ENCODE measurements around the gene BIN2.

The BIN2 gene

DNA sequence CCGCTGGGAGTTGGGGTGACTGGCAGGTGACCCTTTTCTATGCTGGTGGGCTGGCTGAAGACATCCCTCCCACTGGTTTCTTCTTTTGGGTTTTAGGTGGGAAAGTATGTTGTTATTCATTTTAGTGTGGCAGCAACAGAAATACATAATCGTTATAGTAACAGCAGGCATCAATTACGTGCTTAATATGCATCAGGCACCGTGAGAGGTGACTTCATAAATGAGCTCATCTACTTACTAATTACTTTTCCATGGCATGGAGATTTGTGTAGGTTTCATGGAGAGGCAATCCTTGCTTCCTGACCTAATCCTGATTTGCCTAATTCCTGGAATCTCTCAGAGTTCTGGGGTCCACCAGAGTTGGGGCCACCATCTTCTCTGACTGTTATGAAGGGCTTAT, 35.9 kb upstream of the BIN2 start:
- TF ChIP-seq GATA2 (IDR thresholded peaks at IDR 0.05; ENCODE audit: low read depth, low read length) (no peak), GATA3 (IDR thresholded peaks at IDR 0.05; ENCODE audit: low read depth, low read length) (no peak)

GRCh38 chr12:51358496-51358895, 34.5 kb upstream of the BIN2 start:
- TF ChIP-seq GATA2 (IDR thresholded peaks at IDR 0.05; ENCODE audit: low read depth, low read length) (no peak), GATA3 (IDR thresholded peaks at IDR 0.05; ENCODE audit: low read depth, low read length) (no peak)

GRCh38 chr12:51357374-51358047, 33.5 kb upstream of the BIN2 start:
- TF ChIP-seq GATA2 (IDR thresholded peaks at IDR 0.05; ENCODE audit: low read depth, low read length) (no peak), GATA3 (IDR thresholded peaks at IDR 0.05; ENCODE audit: low read depth, low read length) (no peak)

DNA sequence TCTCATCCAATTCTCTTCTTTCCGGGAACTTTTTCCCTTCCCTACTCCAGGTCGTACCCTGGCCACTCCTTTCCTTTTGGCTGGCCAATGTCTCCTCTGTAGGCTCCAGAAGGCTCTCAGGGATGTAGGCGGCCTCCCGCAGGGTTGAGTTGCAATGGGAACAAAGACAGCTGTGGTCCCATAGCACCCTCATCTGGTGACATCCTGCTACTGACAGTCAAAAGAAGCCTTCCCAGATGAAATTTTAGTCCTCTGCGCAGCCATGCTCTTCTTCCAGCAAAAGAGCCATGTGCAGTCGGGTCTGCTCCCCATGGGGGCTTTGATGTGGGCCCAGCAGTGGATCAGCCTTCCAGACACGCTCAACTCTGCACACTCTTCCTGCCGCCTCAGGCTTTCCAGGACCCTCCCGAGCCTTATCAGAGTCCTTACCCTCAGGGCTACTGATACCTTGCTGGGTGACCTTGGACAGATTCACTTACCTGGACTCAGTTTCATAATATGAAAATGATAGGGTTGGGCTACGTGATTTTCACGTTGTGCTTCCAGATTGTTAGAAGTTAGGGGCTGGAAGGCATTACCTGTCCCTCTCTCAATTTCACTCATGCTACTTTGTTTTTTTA, 28.0 kb upstream of the BIN2 start:
- no peak for TF ChIP-seq GATA2 (IDR thresholded peaks at IDR 0.05; ENCODE audit: low read depth, low read length)

GRCh38 chr12:51349026-51349425, 25.1 kb upstream of the BIN2 start:
- TF ChIP-seq GATA3 (IDR thresholded peaks at IDR 0.05; ENCODE audit: low read depth, low read length) (no peak), GATA2 (IDR thresholded peaks at IDR 0.05; ENCODE audit: low read depth, low read length) (no peak)

DNA sequence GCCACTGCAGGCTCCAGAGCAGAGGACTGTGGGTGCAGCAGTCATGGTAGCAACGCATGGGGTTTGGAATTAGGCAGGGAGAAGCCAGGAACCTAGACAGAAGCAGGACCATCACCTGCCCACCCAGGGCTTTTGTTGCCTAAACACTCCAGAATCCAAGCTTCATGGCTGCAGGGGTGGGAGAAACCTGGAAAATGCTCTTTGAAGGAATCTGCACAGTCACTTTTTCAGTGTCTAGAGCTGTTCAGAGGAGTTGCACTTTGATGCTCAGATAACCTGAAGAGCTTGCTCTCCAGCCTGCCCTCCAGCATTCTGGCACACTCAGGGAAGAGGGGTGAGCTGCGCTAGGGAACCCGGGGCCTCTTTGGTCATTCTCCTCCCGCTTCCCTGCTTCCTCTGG, 24.1 kb upstream of the BIN2 start:
- TF ChIP-seq GATA3 (IDR thresholded peaks at IDR 0.05; ENCODE audit: low read depth, low read length) = no peak
- TF ChIP-seq GATA2 (IDR thresholded peaks at IDR 0.05; ENCODE audit: low read depth, low read length) = no peak

DNA sequence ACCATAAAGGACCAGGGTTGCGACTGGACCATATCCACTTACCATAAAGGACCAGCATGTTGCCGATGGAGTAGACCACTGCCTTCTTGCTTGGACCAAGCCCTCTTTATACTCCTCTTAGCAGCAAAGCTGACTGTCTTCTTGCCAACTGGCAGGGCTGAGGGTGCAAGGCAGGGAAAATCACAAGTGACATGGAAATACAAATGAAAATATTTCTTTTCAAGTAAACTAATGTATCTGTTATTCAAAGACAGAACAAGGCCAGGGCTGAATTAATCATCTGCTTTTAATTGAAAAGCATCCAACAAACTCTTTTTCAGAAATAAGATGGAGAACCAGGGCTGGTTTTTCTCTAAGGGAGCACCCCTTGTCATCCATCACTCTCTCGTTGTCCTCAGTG, 22.6 kb upstream of the BIN2 start, which contains the start of gene CELA1:
TSS of gene CELA1 (minus strand) at position 99 of the 400 bp plus-strand sequence. CDS start at position 58, 41 bp downstream.
- TF ChIP-seq GATA3 (IDR thresholded peaks at IDR 0.05; ENCODE audit: low read depth, low read length) = no peak
- no peak for TF ChIP-seq GATA2 (IDR thresholded peaks at IDR 0.05; ENCODE audit: low read depth, low read length)

DNA sequence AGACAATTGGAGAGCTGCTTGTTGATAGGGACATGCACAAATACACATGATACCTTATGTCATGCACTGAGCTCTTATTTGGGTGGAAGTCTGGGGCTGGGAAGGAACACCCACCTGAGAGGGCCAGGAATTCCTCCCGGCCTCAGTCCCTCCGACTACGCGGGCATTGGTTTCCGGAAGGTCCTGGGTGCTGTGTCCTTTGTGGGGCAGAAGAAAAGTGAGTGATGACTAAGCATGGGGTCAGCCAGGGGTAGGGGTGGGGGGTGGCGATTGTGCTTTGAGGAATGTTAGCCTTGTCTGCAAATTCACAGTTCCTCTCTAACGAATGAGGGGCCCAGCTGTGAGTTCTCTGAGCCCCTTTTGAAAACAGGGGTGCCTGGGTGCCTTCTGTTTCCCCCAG, 21.7 kb upstream of the BIN2 start:
- TF ChIP-seq GATA3 (IDR thresholded peaks at IDR 0.05; ENCODE audit: low read depth, low read length) = no peak
- TF ChIP-seq GATA2 (IDR thresholded peaks at IDR 0.05; ENCODE audit: low read depth, low read length) = no peak

DNA sequence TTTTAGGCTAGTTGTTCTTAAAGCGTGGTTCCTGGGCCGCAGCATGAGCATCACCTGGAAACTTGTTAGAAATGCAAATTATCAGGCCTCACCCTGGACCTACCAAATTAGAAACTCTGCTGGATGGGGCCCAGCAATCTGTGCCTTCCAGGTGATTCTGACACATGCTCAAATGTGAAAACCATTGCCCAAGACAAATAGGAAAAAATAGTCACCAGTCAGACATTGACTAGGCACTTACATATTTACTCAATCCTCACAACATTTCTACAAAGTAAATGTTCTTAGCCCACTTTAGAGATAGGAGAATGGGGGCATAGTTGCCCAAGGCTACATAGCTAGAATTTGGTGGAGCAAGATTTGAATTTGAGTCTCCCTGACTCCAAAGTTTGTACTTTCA, 19.2 kb upstream of the BIN2 start:
- TF ChIP-seq GATA3 (IDR thresholded peaks at IDR 0.05; ENCODE audit: low read depth, low read length) (no peak), GATA2 (IDR thresholded peaks at IDR 0.05; ENCODE audit: low read depth, low read length) (no peak)

DNA sequence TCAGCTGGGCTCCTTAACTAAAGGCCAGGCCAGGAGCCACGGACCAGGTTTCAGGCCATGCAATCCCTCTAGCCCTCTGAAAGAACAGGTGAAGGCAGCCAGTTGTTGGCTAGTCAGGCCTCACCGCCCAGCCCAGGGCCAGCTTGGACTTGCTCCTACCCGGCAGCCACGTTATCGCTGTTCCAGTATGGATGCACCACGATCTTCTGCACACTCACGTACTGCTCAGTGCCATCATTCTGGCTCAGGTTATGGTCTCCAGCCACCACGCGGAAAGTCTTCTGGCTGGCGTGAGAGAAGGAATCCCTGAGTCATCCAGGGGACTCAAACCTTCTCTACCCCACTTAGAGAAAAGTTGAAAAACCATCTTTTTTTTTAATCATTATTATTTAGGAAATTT, 18.4 kb upstream of the BIN2 start:
- no peak for TF ChIP-seq GATA2 (IDR thresholded peaks at IDR 0.05; ENCODE audit: low read depth, low read length)

GRCh38 chr12:51341251-51342007, 17.5 kb upstream of the BIN2 start:
- TF ChIP-seq GATA2 (IDR thresholded peaks at IDR 0.05; ENCODE audit: low read depth, low read length) (no peak), GATA3 (IDR thresholded peaks at IDR 0.05; ENCODE audit: low read depth, low read length) (no peak)

GRCh38 chr12:51339750-51340149, 15.8 kb upstream of the BIN2 start:
- TF ChIP-seq GATA3 (IDR thresholded peaks at IDR 0.05; ENCODE audit: low read depth, low read length) (no peak), GATA2 (IDR thresholded peaks at IDR 0.05; ENCODE audit: low read depth, low read length) (no peak)

- TF ChIP-seq GATA3 (IDR thresholded peaks at IDR 0.05; ENCODE audit: low read depth, low read length) = no peak
- TF ChIP-seq GATA2 (IDR thresholded peaks at IDR 0.05; ENCODE audit: low read depth, low read length) = no peak
These were observed 12.0 kb upstream of the BIN2 start for GRCh38 chr12:51335931-51336330.

DNA sequence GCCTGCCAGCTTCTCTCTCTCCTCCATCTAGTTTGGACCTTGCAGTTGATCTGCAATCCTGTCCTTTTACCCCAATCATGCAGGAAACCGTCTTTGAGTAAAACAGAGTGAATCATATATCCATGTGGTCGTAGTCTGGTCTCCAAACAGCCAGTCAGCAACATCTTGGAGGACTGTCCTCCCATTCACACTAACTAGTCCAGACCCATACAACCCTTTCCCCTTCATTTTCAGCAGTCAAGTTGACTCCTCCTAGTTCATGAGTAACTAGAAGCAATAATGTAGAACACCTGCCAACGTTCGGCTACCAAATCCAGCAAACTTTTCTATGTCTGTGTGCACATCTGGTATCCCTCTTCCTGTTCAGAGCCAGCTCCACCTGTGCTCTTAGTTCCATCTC, 10.8 kb upstream of the BIN2 start:
- TF ChIP-seq GATA3 (IDR thresholded peaks at IDR 0.05; ENCODE audit: low read depth, low read length) (no peak), GATA2 (IDR thresholded peaks at IDR 0.05; ENCODE audit: low read depth, low read length) (no peak)

- no peak for TF ChIP-seq GATA2 (IDR thresholded peaks at IDR 0.05; ENCODE audit: low read depth, low read length)
- TF ChIP-seq GATA3 (IDR thresholded peaks at IDR 0.05; ENCODE audit: low read depth, low read length) = no peak
These were observed 9.6 kb upstream of the BIN2 start for GRCh38 chr12:51333536-51333935.
